ENCODE data around the gene TRIM2.

The TRIM2 gene

GRCh38 chr4:153249199-153250041, 45.2 kb downstream of the TRIM2 start:
- peak; percentile 48 to 77 for DNase-seq

- DNase-seq, result no peak
These were observed 47.9 kb downstream of the TRIM2 start for GRCh38 chr4:153252122-153252521.

DNA sequence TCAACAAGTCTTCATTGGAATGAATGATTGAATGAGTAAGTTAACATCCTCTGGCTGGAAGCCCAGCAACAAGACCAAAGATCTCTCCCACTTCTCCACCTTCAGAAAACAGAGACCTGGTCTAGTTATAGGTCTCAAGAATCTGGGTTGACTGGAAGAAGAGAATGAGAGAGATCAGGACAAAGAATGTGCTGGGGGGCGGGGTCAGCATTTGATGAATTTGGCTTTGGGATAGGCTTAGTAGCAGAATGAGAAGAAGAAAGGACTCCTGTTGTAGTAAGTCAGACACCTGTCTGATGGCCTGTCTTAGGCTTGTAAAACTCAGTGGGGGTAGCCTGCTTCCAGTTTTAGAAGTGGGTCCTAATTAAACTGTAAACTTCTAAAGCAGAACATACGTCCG, 51.0 kb downstream of the TRIM2 start:
- no peak for DNase-seq

DNA sequence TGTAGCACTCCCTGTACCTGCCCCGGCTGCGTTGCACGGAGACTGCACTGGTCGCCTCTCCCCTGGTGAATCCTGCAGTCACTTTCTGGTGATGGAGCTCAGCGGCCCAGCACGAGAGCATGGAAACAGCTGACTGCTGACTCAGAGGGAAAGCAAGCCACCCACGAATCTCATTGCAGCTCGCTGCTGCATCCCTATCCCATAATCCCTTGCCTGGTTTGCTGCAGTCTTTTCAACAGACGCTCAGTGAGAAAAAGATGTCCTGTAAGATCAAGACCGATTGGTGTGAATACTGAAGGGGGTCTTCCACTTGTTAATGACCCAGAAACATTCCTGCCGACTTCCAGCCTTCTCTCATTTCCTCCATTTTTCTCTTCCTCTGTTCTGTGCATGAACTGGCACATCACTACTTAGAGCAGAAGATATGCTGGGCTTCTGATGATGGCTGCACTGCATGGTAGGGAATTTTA, 52.9 kb downstream of the TRIM2 start:
- peak; percentile 20 to 69 for DNase-seq

- DNase-seq, result peak in 1 of 2 experiments; percentile 19
These were observed 53.7 kb downstream of the TRIM2 start for GRCh38 chr4:153257991-153258390.

DNA sequence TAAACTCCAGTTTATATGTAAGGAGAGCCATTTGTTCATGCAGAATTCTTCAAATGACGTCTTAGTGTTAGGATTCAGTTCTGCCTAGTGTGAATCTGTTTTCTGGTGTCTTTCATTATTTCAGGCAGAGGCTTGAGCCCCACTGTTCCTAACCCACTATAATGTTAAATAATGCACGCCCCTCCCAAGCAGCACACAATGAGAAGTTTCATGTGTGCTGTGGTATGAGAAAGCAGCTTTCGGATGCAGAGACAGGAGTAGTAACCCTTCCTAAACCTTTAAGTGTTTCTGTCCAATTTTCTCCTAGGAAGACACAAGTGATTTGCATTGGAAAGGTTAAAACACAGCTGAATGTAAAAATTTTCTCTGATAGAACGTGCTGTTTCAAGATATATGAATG, 54.5 kb downstream of the TRIM2 start:
- DNase-seq, result peak in 1 of 2 experiments; percentile 28

- peak in 1 of 2 experiments; percentile 16 for DNase-seq
These were observed 55.4 kb downstream of the TRIM2 start for GRCh38 chr4:153259661-153260060.

- no peak for DNase-seq
These were observed 55.9 kb downstream of the TRIM2 start for GRCh38 chr4:153260132-153260531.

DNA sequence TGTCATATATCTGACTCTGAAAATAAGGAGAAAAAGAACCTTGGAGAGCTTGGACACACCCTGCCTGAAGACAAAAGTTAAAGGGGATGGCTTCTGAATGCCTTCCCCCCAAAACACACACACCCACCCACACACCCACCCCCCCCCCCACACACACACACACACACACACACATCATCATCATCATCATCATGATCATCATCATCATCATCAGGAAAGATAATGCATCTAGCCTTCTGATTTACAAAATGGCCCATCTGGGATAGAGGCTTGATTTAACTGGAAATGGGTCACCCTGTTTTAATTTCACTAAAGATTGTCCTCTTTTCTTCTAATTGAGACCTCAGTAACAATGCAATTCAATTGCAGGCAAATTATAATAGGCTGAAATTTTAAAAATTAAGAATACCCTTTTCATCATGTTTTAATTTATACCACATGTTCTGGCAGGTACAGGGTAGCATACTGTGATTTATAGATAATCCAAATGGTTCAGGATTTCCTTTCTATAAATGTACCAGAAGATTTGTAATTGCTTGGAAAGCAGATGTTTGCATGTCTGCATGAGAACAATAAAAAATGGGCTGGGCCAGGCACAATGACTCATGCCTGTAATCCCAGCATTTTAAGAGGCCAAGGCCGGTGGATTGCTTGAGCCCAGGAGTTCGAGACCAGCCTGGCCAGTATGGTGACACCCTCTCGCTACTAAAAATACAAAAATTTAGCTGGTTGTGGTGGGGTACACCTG, 56.5 kb downstream of the TRIM2 start:
- peak in 1 of 2 experiments; percentile 5 for DNase-seq

DNA sequence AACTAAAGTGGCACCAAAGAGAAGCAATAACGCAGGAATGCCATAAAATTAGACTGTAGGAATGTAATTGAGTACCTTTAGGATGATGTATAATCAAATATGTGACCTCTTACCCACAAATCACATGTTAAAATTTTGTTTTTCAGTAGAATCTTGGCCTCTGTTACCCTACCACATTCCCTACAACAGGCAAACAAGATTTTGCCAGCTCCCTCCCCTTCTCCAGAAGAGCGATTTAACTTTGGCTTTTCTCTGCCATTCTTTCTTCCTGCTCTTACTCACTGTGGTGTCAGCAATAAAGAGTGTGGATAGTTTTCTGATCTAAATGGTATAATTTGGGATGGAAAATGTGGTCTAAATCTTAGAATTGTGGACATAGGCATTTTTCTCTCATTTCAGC, 57.2 kb downstream of the TRIM2 start:
- DNase-seq, result no peak

- no peak for DNase-seq
These were observed 57.7 kb downstream of the TRIM2 start for GRCh38 chr4:153261914-153262313.

DNA sequence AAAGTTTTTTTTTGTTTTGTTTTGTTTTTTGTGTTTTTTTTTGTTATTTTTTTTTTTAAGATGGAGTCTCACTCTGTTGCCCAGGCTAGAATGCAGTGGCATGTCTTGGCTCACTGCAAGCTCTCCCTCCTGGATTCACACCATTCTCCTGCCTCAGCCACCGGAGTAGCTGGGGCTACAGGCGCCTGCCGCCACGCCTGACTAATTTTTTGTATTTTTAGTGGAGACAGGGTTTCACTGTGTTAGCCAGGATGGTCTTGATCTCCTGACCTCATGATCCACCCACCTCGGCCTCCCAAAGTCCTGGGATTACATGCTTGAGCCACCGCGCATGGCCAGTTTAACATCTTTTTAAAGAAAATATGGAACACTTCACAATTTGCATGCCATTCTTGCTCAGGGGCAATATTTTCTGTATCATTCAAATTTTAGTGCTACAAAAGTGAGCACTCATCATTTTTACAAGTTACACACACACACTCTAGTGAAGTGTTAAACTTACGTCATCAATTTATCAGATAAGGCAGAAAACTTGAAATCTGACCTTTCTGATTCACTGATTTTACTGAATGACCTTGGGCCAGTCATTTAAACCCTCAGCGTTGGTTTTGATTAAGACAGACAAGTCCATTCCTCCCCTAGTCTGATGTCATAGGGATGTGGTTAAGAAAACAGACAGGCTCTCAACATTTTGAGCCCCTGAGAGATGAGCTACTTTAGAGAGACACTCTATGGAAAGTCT, 61.2 kb downstream of the TRIM2 start:
- DNase-seq, result no peak

DNA sequence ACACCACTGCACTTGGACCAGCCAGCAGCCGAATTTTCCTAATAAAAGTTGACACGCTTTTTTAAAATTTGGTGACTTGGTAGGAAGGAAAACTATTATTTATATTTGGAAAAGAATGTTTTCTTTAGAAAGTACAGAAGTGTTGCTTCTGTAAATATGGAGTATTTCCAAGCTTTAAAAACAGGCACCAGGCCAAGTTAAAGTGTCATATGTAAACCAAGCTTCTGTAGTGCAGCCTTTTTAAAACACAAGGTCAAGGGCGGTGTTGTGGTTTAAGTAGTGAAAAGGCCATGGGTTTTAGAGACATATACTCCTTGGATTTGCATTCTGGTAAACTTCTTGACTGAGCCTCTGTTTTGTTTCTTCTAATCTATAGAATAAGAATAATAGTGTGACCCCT, 62.7 kb downstream of the TRIM2 start:
- no peak for DNase-seq

DNA sequence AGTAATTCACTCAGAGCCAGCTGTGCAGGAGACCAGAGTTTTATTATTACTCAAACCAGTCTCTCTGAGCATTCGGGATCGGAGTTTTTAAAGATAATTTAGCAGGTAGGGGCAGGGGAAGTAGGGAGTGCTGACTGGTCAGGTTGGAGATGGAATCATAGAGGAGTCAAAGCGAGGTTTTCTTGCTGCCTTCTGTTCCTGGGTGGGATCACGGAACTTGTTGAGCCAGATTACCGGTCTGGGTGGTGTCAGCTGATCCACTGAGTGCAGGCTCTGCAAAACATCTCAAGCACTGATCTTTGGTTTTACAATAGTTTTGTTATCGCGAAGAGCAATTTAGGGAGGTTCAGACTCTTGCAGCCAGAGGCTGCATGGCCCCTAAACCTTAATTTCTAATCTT, 63.6 kb downstream of the TRIM2 start:
- DNase-seq, result no peak

- no peak for DNase-seq
These were observed 64.1 kb downstream of the TRIM2 start for GRCh38 chr4:153268295-153268694.

DNA sequence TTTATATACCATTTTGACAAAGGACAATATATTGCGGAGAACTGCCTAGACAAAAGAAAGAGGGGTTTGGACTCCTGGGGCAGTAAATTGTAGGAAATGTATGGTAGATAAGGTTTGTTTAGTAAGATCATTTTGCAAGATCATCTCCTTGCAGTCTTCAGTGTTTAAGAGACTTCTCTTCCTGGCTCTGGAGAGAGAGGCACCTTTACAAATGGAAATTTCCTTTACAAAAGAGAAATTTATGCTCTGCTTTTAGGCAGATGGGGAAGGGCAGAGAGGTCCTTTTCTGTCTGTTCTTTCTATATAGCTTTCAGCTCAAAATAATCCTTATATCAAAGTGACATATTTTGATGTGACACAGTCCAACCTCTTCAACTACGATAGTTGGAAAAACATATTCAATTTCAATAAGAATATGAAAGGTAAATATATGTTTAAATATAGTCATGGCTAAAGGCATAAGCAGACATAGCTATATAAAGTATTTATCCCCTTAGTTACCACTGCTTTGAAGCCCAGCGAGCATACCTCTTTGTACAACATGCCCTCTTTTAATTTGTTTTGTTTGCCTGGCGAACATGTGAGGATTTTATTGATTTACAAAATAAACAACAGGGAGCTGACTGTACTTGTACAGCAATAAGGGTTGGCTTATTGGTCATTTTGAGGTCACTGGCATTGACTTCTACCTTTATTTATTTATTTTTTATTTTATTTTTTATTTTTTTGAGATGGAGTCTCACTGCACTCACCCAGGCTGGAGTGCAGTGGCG, 65.2 kb downstream of the TRIM2 start:
- DNase-seq, result no peak

- DNase-seq, result no peak
These were observed 66.1 kb downstream of the TRIM2 start for GRCh38 chr4:153270361-153270760.

DNA sequence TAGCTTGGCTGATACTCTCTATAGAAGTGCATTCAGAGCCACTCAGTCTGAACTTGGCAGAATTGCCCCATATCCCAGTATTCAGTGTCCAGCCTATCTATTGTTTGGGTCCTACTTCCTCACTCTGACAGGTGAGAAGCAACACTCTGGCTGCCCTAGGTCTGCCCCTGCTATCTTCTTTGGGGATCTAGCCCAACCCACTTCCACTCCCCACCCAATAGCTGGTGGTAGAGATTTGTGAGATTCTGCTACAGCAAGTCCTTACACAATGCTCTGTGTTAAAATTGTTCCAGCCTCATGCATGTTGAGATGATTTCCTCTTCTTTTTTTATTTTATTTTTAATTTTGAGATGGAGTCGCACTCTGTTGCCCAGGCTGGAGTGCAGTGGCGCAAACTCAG, 67.6 kb downstream of the TRIM2 start:
- DNase-seq, result no peak

DNA sequence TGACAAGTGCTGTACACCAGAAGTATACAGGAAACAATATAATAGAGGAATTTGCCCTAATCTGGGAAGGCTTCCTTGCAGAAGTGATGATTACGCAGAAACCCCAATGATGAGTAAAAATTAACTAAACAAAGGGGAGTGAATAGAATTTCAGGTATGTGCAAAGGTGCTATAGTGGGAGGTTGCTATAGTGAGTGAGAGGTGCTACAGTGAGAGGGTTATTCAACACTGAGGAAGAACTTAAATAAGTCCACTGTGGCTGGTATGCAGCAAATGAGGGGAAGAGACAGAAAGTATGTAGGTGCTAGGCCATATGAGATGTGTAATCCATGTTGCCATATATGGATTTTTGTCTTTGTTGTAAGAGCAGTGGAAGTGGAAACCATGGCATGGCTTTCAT, 69.5 kb downstream of the TRIM2 start:
- no peak for DNase-seq

DNA sequence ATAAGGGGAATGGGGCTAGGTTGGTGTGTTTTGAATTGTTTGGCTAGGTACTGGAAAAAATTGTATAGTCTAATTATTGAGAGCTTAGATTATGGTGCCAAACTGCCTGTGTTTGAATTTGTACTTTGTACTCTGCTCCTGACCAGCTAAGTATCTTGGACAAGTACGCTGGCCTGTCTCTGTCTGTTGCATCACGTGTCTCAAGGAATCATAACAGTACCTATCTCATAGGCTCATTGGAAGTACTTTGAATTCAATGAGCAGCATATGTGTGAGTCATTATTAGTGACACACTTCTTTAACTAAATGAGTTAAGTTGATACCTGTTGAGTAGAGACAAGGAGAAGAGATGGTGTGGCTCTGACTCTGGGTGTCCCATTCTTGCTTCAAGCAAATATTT, 70.7 kb downstream of the TRIM2 start:
- DNase-seq, result no peak

GRCh38 chr4:153275380-153276276, 71.4 kb downstream of the TRIM2 start:
- no peak for DNase-seq

DNA sequence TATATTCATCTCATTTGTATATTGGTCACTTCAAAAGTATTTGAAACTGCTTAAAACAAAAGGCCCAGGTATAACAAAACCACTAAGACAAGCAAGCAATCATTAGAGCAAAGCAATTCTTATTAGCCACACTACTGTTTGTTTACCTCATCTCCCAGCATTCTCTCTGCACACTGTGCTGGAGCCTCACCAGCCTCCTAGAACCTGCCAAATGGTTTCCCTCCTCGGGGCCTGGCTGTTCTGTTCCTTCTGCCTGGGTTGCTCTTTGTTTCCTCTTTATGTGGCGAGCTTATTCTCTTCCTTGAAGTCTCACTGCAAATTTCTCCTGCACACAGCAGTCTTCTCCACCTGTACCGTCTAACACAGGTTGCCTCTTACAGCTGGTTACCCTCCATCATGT, 72.7 kb downstream of the TRIM2 start:
- DNase-seq, result no peak

Measured in NCI-H524 (cell line).